GM12864 (cell line): Measurements from ENCODE around the gene GALNS.
A peak's percentile ranks its signal among the peaks of the same experiment; 100 is the strongest.

Source experiments
- DNase-seq: peaks from one replicate; pipeline ENCODE4 v3.0.0-alpha.2; 2011; ENCODE audit warnings: low read depth
- H3K4me3 ChIP-seq: 2 replicates; pipeline ENCODE4 v1.5.1; 2011; ENCODE audit warnings: mild to moderate bottlenecking, low read depth, low read length, control low read depth
- TF ChIP-seq, protein P1 (sequence below): IDR thresholded peaks from 2 replicates; pipeline ENCODE4 v1.5.1; 2011; ENCODE audit warnings: low read depth, mild to moderate bottlenecking, moderate library complexity, low read length, control low read depth, inconsistent platforms; ENCODE audit errors: missing control alignments

The GALNS gene

DNA sequence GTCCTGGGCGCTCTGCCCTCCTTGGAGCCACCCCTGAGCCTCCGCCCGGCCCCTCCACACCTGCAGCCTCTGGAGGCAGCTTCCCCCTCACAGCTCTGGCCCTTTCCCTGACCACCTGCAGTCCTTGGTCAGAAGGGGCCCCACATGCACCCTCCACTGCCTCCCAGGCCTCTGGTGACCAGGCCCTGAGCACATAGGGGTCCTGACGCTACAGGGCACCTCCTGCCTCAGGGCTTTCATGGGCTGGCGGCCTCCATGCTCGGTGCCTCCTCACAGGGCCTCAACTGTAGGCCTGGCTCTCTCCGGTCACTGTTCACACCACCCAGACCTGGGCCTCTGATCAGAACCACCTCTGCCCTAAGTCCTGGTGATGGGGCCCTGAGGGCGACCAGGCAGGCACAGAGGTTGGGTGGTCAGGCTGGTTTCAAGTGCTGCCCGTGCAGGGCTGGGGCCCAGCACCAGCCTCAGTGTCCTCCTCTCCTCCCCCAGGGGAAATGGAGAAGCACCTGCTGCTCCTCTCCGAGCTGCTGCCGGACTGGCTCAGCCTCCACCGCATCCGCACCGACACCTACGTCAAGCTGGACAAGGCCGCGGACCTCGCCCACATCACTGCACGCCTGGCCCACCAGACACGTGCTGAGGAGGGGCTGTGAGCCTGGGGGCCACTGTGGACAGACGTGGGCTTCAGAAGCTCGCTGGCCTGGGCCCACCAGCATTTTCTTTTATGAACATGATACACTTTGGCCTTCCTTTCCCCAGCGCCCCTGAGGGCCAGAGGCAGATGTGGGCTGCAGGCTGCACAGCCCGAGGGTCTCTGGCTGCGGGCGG, 48.9 kb downstream of the GALNS start:
- H3K4me3 ChIP-seq, result no peak overlapping the region
- no peak for DNase-seq
- TF ChIP-seq, protein P1, sequence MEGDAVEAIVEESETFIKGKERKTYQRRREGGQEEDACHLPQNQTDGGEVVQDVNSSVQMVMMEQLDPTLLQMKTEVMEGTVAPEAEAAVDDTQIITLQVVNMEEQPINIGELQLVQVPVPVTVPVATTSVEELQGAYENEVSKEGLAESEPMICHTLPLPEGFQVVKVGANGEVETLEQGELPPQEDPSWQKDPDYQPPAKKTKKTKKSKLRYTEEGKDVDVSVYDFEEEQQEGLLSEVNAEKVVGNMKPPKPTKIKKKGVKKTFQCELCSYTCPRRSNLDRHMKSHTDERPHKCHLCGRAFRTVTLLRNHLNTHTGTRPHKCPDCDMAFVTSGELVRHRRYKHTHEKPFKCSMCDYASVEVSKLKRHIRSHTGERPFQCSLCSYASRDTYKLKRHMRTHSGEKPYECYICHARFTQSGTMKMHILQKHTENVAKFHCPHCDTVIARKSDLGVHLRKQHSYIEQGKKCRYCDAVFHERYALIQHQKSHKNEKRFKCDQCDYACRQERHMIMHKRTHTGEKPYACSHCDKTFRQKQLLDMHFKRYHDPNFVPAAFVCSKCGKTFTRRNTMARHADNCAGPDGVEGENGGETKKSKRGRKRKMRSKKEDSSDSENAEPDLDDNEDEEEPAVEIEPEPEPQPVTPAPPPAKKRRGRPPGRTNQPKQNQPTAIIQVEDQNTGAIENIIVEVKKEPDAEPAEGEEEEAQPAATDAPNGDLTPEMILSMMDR, result no peak

DNA sequence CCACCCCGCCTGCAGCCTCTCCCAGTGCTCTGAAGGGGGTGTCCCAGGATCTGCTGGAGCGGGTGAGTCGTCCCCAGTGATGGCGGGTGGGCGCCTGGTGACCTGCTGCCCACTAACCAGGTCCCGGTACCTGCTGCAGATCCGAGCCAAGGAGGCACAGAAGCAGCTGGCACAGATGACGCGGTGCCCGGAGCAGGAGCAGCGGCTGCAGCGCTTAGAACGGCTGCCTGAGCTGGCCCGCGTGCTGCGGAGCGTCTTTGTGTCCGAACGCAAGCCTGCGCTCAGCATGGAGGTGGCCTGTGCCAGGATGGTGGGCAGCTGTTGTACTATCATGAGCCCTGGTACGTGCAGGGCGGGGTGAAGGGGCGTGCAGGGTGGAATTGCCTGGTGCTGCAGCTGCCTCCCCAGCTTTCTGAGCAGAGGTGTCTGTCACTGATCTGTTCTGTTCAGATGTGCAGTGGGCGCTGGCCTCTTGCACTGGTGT, 49.6 kb downstream of the GALNS start:
- no peak overlapping the region for H3K4me3 ChIP-seq
- TF ChIP-seq, protein P1, result no peak
- DNase-seq, result no peak

DNA sequence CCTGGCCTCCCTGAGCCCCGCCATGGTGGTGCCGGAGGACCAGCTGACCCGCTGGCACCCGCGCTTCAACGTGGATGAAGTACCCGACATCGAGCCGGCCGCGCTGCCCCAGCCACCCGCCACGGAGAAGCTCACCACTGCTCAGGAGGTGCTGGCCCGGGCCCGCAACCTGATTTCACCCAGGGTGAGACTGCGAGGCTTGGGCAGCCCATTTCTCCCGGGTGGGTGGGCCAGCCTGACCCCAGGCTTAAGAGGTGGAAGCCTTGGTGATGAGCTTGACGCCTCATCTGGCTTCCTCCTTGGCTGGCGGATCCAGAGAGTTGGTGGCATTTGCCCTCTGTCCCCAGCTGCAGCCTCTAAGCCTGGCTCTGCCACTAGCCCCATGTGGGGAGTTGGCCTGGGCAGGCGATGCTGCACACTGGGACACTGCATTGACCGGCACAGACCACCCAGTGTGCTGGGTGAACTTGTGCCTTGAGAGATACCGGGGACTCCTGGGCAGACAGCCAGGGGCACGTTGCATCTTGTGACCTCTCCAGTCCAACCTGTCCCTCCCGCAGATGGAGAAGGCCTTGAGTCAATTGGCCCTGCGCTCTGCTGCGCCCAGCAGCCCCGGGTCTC, 50.1 kb downstream of the GALNS start:
- H3K4me3 ChIP-seq, result no peak overlapping the region
- TF ChIP-seq, protein P1, result no peak
- DNase-seq, result no peak

DNA sequence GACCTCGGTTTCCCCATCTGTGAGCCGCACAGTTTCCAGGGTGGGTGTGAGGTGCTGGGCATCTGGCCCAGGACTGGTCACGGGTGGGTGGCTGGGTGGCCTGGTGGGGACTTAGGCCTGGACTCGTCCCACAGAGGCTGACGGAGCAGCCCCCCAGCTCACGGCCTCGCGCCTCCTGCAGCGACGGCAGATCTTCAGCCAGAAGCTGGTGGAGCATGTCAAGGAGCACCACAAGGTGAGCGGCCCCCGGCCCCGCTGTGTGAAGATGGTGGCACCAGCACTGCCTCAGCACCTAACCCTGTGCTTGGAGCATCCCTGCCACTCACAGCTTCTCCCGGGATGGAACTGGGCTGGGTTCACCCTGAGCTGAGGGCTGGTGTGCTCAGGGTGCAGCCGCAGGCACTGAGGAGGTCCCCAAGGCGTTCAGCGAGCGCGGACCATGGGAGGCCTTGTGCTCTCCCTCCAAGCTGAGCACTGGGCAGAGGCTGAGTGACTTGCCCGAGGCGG, 50.8 kb downstream of the GALNS start:
- no peak overlapping the region for H3K4me3 ChIP-seq
- TF ChIP-seq, protein P1, result no peak
- no peak for DNase-seq

DNA sequence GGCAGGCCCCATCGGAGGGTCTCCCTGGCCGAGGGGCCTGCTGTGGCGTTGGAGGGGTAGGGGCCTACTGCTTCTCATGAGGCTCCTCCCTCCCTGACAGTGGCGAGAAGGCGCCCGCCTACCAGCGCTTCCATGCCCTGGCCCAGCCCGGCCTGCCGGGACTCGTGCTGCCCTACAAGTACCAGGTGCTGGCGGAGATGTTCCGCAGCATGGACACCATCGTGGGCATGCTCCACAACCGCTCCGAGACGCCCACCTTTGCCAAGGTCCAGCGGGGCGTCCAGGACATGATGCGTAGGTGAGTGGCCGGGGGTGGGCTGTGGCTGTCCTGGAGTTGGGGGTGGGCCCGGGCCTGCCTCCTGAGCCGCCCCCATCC, 51.4 kb downstream of the GALNS start:
- TF ChIP-seq, protein P1, result no peak
- no peak for DNase-seq
- H3K4me3 ChIP-seq, result peak overlapping the region; percentile 80

DNA sequence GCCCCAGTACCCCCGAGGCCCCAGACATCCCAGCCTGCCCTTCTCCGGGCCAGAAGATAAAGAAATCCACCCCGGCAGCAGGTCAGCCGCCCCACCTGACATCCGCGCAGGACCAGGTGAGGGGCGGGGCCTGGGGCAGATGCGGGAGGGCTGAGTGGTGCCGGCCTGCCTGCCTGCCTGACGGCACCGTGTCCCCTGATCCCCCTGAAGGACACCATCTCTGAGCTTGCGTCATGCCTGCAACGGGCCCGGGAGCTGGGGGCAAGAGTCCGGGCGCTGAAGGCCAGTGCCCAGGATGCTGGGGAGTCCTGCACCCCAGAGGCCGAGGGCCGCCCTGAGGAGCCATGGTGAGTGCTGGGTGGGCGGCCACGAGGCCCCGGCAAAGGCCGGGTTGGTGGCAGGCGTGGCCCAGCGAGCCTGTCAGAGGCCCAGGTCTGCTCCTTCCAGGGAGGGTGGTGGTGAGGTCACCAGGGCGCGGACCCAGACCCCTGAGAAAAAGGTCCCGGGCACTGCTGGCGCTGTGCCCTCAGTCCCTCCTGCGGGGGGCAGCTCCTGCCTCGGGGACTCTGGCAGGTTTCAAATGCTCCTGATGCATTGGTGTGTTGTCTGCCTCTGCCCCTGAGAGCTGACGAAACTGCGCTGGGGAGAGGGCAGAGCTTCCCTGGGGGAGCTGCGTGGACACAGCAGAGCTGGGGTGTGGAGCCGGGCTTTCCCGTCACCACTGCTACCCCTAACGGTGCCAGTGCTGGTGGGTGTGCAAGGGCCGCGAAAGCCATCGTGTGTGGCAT, 52.0 kb downstream of the GALNS start:
- H3K4me3 ChIP-seq, result peak overlapping the region; percentile 80
- no peak for DNase-seq
- TF ChIP-seq, protein P1, result no peak
